Loucy (cell line): ENCODE results near the gene BCL7B.
"Not testable (repeated sequence)": the region's sequence is repeated elsewhere in the genome, so short reads cannot be mapped to it uniquely, and the experiment has no call there.

Experiments
- EZH2phosphoT487 ChIP-seq: fragments of 200-600 bp; IDR thresholded peaks from 2 replicates; pipeline ENCODE4 v1.6.1; 2018; ENCODE audit warnings: antibody characterized with exemption, mild to moderate bottlenecking, moderate library complexity, borderline replicate concordance
- TF ChIP-seq, protein P1 (sequence below): fragments of 200-600 bp; sonication (generic); conservative IDR thresholded peaks from 2 replicates; pipeline ENCODE4 v1.5.1; 2014; ENCODE audit warnings: mild to moderate bottlenecking, antibody characterized with exemption, low read length

DNA sequence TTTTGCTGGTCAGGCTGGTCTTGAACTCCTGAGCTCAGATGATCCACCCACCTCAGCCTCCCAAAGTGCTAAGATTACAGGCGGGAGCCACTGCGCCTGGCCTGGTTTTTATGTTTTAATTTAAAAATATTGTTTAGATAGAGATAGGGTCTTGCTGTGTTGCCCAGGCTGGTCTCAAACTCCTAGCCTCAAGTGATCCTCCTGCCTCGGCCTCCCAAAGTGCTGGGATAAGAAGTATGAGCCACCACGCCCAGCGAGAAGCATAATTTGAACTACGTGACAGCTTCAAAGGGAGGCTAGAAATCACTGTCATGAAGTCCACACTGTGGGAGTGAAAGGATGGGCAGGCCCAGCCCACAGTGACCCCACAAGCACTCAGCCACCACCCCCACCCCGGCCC is 21.6 kb downstream of the BCL7B start:
- TF ChIP-seq EZH2phosphoT487 = not testable (repeated sequence)
- TF ChIP-seq, protein P1, sequence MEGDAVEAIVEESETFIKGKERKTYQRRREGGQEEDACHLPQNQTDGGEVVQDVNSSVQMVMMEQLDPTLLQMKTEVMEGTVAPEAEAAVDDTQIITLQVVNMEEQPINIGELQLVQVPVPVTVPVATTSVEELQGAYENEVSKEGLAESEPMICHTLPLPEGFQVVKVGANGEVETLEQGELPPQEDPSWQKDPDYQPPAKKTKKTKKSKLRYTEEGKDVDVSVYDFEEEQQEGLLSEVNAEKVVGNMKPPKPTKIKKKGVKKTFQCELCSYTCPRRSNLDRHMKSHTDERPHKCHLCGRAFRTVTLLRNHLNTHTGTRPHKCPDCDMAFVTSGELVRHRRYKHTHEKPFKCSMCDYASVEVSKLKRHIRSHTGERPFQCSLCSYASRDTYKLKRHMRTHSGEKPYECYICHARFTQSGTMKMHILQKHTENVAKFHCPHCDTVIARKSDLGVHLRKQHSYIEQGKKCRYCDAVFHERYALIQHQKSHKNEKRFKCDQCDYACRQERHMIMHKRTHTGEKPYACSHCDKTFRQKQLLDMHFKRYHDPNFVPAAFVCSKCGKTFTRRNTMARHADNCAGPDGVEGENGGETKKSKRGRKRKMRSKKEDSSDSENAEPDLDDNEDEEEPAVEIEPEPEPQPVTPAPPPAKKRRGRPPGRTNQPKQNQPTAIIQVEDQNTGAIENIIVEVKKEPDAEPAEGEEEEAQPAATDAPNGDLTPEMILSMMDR = not testable (repeated sequence)
